HepG2 (cell line): ENCODE measurements around the gene GAN. TPM values are rescaled to one million over a fixed set of nuclear protein-coding genes. Genes with fewer than 3 reads are reported as not detected.
A peak's percentile ranks its signal among the peaks of the same experiment; 100 is the strongest.

Experiments used
- DR1 ChIP-seq: sonication (generic); formaldehyde crosslinking; IDR thresholded peaks from 2 replicates; pipeline ENCODE4 v1.8.0; 2021; ENCODE audit warnings: mild to moderate bottlenecking, missing genetic modification reagents, inconsistent platforms
- HMG20A ChIP-seq: IDR thresholded peaks from 2 replicates; pipeline ENCODE4 v1.6.1; 2016; ENCODE audit warnings: borderline replicate concordance
- HNF1B ChIP-seq: sonication (generic); formaldehyde crosslinking; IDR thresholded peaks from 2 replicates; pipeline ENCODE4 v1.5.1; 2020; ENCODE audit warnings: mild to moderate bottlenecking, moderate library complexity, missing genetic modification reagents
- PRDM15 ChIP-seq: sonication (generic); formaldehyde crosslinking; IDR thresholded peaks from 2 replicates; pipeline ENCODE4 v1.4.0; 2020; ENCODE audit warnings: missing genetic modification reagents
- SP140L ChIP-seq: sonication (generic); formaldehyde crosslinking; IDR thresholded peaks from 2 replicates; pipeline ENCODE4 v1.4.0; 2020; ENCODE audit warnings: missing genetic modification reagents, borderline replicate concordance
- ZNF318 ChIP-seq: sonication (generic); formaldehyde crosslinking; IDR thresholded peaks from 2 replicates; pipeline ENCODE4 v1.4.0; 2020; ENCODE audit warnings: mild to moderate bottlenecking, missing genetic modification reagents
- ZSCAN21 ChIP-seq: sonication (generic); formaldehyde crosslinking; IDR thresholded peaks from 2 replicates; pipeline ENCODE4 v1.8.0; 2022; ENCODE audit warnings: mild to moderate bottlenecking, missing genetic modification reagents, moderate library complexity, borderline replicate concordance
- polyA plus RNA-seq, 8 experiments: library from polyadenylated mRNA; depleted of rRNA in 3 of 8; stranded (reverse) in 7 of 8; unstranded in 1 of 8; fragments of >200 nt; fragmentation: Illumina TruSeq in 4 of 8; extraction: Trizol in 4 of 8; gene quantifications; 2 replicates each; pipeline versions ENCODE4 v1.2.1 to v1.2.3, GENCODE V29; 2011 to 2016; ENCODE audit warnings: low read depth in 4 of 8, missing spikeins in 1 of 8, mixed read lengths in 1 of 8; ENCODE audit not compliant: insufficient read depth in 1 of 8
- total RNA-seq, 5 experiments: library from RNA; depleted of rRNA; stranded (reverse); fragments of >200 nt; fragmentation: Illumina TruSeq; extraction: Trizol; gene quantifications; 2 replicates each; pipeline ENCODE4 v1.2.3, GENCODE V29; 2016; ENCODE audit warnings: low read depth in 1 of 5
- TF ChIP-seq, protein P1 (sequence below): sonication (generic); formaldehyde crosslinking; IDR thresholded peaks from 2 replicates; pipeline ENCODE4 v1.4.0; 2020; ENCODE audit warnings: missing genetic modification reagents
- TF ChIP-seq, protein P2 (sequence below): sonication (generic); formaldehyde crosslinking; IDR thresholded peaks from 2 replicates; pipeline ENCODE4 v1.4.0; 2020; ENCODE audit warnings: missing genetic modification reagents, borderline replicate concordance

Gene GAN
- total and polyA plus RNA-seq, 2 of the 13 experiments (the other 11 are each of a cell fraction or from before 2014, with no cell fraction given) = 4.3 to 11.0 TPM

DNA sequence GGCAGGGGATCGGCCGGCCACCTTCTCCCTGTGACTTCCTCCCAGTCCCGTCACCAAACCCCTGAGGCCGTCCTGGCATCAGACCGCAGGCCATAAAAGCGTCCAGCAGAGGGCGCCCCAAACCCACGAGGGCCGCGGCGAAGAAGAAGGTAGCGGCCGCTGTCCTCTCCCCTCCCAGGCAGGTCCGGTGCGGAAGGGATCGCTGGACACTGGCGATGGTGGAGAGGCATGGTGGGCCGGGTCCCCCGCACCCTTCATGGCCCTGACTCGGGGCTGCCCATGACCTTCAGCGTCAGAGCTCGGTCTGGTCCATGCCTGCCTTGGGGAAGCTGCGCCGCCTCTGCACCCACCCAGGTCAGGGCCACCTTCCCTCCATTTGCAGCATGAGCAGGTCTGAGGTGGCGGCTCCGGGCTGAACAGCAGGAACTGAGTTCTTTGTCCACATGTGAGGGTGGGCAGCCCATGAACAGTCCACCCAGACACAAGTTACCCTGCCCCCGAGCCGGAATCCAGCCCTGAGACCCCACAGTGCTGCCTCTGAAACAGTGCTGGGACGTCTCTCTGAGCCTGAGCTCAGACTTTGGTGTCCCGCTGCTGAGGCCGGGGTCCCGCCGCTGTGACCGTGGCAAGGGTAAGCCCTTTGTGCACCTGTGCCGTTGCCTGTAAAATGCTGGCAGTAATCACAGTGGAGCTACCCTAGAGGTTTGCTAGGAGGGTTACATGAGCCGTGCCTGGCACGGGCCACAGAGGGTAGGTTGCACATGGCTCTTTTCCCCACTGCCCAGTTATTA lies 89.0 kb downstream of the GAN start (continued):
- TF ChIP-seq ZNF318 (peak; percentile 95), PRDM15 (peak; percentile 64), ZSCAN21 (CRISPR knock-in tag) (no peak; the same call in 1 of the 2 replicates), HNF1B (CRISPR knock-in tag) (peak; percentile 97), SP140L (CRISPR knock-in tag) (no peak), HMG20A (peak; percentile 27; the same call in 1 of the 2 replicates), DR1 (CRISPR knock-in tag) (peak; percentile 43; the same call in 1 of the 2 replicates)
- TF ChIP-seq, protein P1, sequence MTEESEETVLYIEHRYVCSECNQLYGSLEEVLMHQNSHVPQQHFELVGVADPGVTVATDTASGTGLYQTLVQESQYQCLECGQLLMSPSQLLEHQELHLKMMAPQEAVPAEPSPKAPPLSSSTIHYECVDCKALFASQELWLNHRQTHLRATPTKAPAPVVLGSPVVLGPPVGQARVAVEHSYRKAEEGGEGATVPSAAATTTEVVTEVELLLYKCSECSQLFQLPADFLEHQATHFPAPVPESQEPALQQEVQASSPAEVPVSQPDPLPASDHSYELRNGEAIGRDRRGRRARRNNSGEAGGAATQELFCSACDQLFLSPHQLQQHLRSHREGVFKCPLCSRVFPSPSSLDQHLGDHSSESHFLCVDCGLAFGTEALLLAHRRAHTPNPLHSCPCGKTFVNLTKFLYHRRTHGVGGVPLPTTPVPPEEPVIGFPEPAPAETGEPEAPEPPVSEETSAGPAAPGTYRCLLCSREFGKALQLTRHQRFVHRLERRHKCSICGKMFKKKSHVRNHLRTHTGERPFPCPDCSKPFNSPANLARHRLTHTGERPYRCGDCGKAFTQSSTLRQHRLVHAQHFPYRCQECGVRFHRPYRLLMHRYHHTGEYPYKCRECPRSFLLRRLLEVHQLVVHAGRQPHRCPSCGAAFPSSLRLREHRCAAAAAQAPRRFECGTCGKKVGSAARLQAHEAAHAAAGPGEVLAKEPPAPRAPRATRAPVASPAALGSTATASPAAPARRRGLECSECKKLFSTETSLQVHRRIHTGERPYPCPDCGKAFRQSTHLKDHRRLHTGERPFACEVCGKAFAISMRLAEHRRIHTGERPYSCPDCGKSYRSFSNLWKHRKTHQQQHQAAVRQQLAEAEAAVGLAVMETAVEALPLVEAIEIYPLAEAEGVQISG = peak; percentile 66
- TF ChIP-seq, protein P2, sequence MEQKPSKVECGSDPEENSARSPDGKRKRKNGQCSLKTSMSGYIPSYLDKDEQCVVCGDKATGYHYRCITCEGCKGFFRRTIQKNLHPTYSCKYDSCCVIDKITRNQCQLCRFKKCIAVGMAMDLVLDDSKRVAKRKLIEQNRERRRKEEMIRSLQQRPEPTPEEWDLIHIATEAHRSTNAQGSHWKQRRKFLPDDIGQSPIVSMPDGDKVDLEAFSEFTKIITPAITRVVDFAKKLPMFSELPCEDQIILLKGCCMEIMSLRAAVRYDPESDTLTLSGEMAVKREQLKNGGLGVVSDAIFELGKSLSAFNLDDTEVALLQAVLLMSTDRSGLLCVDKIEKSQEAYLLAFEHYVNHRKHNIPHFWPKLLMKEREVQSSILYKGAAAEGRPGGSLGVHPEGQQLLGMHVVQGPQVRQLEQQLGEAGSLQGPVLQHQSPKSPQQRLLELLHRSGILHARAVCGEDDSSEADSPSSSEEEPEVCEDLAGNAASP (CRISPR knock-in tag) = peak; percentile 78
